Neural cell (in vitro differentiated cells): ENCODE data around the gene SEMA4F. TPM values are rescaled to one million over a fixed set of nuclear protein-coding genes. Genes with fewer than 3 reads are reported as not detected.

Source experiments
- H2AFZ ChIP-seq: fragments of 200-600, 300-800 bp; sonication (generic), shearing (Covaris generic); 2 replicates; pipeline ENCODE4 v1.6.0; 2014; ENCODE audit warnings: low read depth, mild to moderate bottlenecking, antibody characterized with exemption, low read length, moderate library complexity
- H3F3A ChIP-seq: fragments of 200-600 bp; shearing (Covaris generic); 2 replicates; pipeline ENCODE4 v1.6.1; 2016; ENCODE audit warnings: mild to moderate bottlenecking, moderate library complexity, mixed read lengths, antibody characterized with exemption, low read length; ENCODE audit not compliant: insufficient read depth, poor library complexity, severe bottlenecking
- H3K27ac ChIP-seq: fragments of 200-600, 300-800 bp; sonication (generic), shearing (Covaris generic); 2 replicates; pipeline ENCODE4 v1.5.1; 2014; ENCODE audit warnings: mild to moderate bottlenecking, low read length, moderate library complexity
- H3K27me3 ChIP-seq: fragments of 300-800, 200-600 bp; sonication (generic), shearing (Covaris generic); 2 replicates; pipeline ENCODE4 v1.6.0; 2014; ENCODE audit warnings: mild to moderate bottlenecking, low read depth, low read length, moderate library complexity; ENCODE audit not compliant: insufficient read depth
- H3K36me3 ChIP-seq: fragments of 300-800, 200-600 bp; sonication (generic), shearing (Covaris generic); 2 replicates; pipeline ENCODE4 v1.5.1; 2014; ENCODE audit warnings: mild to moderate bottlenecking, antibody characterized with exemption, low read length, moderate library complexity; ENCODE audit not compliant: insufficient read depth
- H3K4me2 ChIP-seq: fragments of 300-800, 200-600 bp; sonication (generic), shearing (Covaris generic); 2 replicates; pipeline ENCODE4 v1.6.0; 2014; ENCODE audit warnings: mild to moderate bottlenecking, low read length
- H3K4me3 ChIP-seq: fragments of 300-800, 200-600 bp; sonication (generic), shearing (Covaris generic); 2 replicates; pipeline ENCODE4 v1.5.1; 2014; ENCODE audit warnings: mild to moderate bottlenecking, low read length, moderate library complexity
- H3K79me2 ChIP-seq: fragments of 200-600 bp; shearing (Covaris generic); replicated peaks from 2 replicates; pipeline ENCODE4 v1.6.0; 2014; ENCODE audit warnings: mild to moderate bottlenecking, low read length, moderate library complexity; ENCODE audit not compliant: insufficient read depth
- H3K9ac ChIP-seq: fragments of 300-800, 200-600 bp; sonication (generic), shearing (Covaris generic); 2 replicates; pipeline ENCODE4 v1.6.1; 2016; ENCODE audit warnings: mild to moderate bottlenecking, low read length, mixed read lengths
- H3K9me2 ChIP-seq: fragments of 200-600 bp; shearing (Covaris generic); 2 replicates; pipeline ENCODE4 v1.6.1; 2016; ENCODE audit warnings: mild to moderate bottlenecking, low read length, mixed read lengths; ENCODE audit not compliant: insufficient read depth
- H3K9me3 ChIP-seq: fragments of 200-600, 300-800 bp; sonication (generic), shearing (Covaris generic); 2 replicates; pipeline ENCODE4 v1.6.1; 2016; ENCODE audit warnings: mild to moderate bottlenecking, mixed run types, low read length, moderate library complexity, mixed read lengths
- H4K20me1 ChIP-seq: fragments of 200-600 bp; shearing (Covaris generic); 2 replicates; pipeline ENCODE4 v1.6.1; 2016; ENCODE audit warnings: mild to moderate bottlenecking, mixed run types; ENCODE audit not compliant: insufficient read depth
- EP300 ChIP-seq: fragments of 450-650 bp; conservative IDR thresholded peaks from 2 replicates; pipeline ENCODE4 v1.6.1; 2014; ENCODE audit warnings: antibody characterized with exemption, mild to moderate bottlenecking, moderate library complexity; ENCODE audit not compliant: poor library complexity, severe bottlenecking
- EZH2 ChIP-seq: fragments of 200-600, 300-800 bp; shearing (Covaris generic), sonication (generic); IDR thresholded peaks from 2 replicates; pipeline ENCODE4 v1.6.1; 2014; ENCODE audit warnings: antibody characterized with exemption, low read length, borderline replicate concordance, mild to moderate bottlenecking; ENCODE audit not compliant: insufficient read depth, poor library complexity, severe bottlenecking
- MXI1 ChIP-seq: fragments of 450-650 bp; conservative IDR thresholded peaks from 2 replicates; pipeline ENCODE4 v1.6.1; 2014; ENCODE audit warnings: antibody characterized with exemption, mild to moderate bottlenecking; ENCODE audit not compliant: poor library complexity, severe bottlenecking
- POLR2AphosphoS5 ChIP-seq: IDR thresholded peaks from 2 replicates; pipeline ENCODE4 v1.6.1; 2012
- RAD21 ChIP-seq: fragments of 450-650 bp; conservative IDR thresholded peaks from 2 replicates; pipeline ENCODE4 v1.6.1; 2014; ENCODE audit warnings: antibody characterized with exemption, mild to moderate bottlenecking, moderate library complexity
- SMC3 ChIP-seq: fragments of 450-650 bp; conservative IDR thresholded peaks from 2 replicates; pipeline ENCODE4 v1.6.1; 2014; ENCODE audit warnings: antibody characterized with exemption, mild to moderate bottlenecking, moderate library complexity; ENCODE audit not compliant: poor library complexity
- TAF1 ChIP-seq: IDR thresholded peaks from 2 replicates; pipeline ENCODE4 v1.6.1; 2012; ENCODE audit warnings: low read depth
- polyA plus RNA-seq: library from polyadenylated mRNA; depleted of rRNA; stranded (reverse); fragments of >200 nt; gene quantifications from 2 replicates; pipeline ENCODE4 v1.2.3, GENCODE V29; 2014
- TF ChIP-seq, protein P1 (sequence below): fragments of 450-650 bp; IDR thresholded peaks from 2 replicates; pipeline ENCODE4 v1.5.1; 2014; ENCODE audit warnings: antibody characterized with exemption, mild to moderate bottlenecking, moderate library complexity; ENCODE audit not compliant: poor library complexity, severe bottlenecking
- TF ChIP-seq, protein P2 (sequence below): IDR thresholded peaks from 2 replicates; pipeline ENCODE4 v1.6.1; 2012; ENCODE audit warnings: borderline replicate concordance

Gene SEMA4F
- polyA plus RNA-seq, 1 donor from 2014 or later: 18.2 TPM

DNA sequence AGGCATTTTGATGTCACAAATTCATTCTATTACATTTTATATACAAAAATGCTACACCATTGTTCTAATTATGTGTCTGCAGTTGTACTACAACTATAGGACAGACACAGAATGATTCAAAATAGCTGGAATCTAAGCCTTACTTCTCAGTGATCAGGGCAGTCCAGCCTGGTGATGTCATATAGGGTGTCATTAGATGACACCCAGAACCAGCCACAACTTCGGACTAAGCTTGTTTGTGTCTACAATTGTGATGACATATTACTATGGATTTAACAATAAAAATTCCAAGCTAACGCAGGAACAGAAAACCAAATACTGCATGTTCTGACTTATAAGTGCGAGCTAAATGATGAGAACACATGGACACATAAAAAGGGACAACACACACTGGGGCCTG, 36.9 kb upstream of the SEMA4F start:
- no peak overlapping the region for H3K27ac ChIP-seq
- no peaks in the 10 kb centered on the region for H4K20me1 ChIP-seq
- H3F3A ChIP-seq: peaks cover 3% of the 10 kb centered on the region
- no peaks in the 10 kb centered on the region for H3K36me3 ChIP-seq
- H3K9me2 ChIP-seq: no peaks in the 10 kb centered on the region
- no peak overlapping the region for H3K4me2 ChIP-seq
- no peak overlapping the region for H3K4me3 ChIP-seq
- H3K27me3 ChIP-seq: no peaks in the 10 kb centered on the region
- no peak overlapping the region for H3K9ac ChIP-seq
- TF ChIP-seq, protein P1, sequence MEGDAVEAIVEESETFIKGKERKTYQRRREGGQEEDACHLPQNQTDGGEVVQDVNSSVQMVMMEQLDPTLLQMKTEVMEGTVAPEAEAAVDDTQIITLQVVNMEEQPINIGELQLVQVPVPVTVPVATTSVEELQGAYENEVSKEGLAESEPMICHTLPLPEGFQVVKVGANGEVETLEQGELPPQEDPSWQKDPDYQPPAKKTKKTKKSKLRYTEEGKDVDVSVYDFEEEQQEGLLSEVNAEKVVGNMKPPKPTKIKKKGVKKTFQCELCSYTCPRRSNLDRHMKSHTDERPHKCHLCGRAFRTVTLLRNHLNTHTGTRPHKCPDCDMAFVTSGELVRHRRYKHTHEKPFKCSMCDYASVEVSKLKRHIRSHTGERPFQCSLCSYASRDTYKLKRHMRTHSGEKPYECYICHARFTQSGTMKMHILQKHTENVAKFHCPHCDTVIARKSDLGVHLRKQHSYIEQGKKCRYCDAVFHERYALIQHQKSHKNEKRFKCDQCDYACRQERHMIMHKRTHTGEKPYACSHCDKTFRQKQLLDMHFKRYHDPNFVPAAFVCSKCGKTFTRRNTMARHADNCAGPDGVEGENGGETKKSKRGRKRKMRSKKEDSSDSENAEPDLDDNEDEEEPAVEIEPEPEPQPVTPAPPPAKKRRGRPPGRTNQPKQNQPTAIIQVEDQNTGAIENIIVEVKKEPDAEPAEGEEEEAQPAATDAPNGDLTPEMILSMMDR: no peak
- TF ChIP-seq POLR2AphosphoS5 (no peak), EP300 (no peak), RAD21 (no peak), SMC3 (no peak), MXI1 (no peak), TAF1 (no peak), EZH2 (no peak)
- TF ChIP-seq, protein P2, sequence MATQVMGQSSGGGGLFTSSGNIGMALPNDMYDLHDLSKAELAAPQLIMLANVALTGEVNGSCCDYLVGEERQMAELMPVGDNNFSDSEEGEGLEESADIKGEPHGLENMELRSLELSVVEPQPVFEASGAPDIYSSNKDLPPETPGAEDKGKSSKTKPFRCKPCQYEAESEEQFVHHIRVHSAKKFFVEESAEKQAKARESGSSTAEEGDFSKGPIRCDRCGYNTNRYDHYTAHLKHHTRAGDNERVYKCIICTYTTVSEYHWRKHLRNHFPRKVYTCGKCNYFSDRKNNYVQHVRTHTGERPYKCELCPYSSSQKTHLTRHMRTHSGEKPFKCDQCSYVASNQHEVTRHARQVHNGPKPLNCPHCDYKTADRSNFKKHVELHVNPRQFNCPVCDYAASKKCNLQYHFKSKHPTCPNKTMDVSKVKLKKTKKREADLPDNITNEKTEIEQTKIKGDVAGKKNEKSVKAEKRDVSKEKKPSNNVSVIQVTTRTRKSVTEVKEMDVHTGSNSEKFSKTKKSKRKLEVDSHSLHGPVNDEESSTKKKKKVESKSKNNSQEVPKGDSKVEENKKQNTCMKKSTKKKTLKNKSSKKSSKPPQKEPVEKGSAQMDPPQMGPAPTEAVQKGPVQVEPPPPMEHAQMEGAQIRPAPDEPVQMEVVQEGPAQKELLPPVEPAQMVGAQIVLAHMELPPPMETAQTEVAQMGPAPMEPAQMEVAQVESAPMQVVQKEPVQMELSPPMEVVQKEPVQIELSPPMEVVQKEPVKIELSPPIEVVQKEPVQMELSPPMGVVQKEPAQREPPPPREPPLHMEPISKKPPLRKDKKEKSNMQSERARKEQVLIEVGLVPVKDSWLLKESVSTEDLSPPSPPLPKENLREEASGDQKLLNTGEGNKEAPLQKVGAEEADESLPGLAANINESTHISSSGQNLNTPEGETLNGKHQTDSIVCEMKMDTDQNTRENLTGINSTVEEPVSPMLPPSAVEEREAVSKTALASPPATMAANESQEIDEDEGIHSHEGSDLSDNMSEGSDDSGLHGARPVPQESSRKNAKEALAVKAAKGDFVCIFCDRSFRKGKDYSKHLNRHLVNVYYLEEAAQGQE: no peak
- H3K79me2 ChIP-seq: no peaks in the 10 kb centered on the region
- H2AFZ ChIP-seq: no peak overlapping the region
- H3K9me3 ChIP-seq: no peaks in the 10 kb centered on the region

DNA sequence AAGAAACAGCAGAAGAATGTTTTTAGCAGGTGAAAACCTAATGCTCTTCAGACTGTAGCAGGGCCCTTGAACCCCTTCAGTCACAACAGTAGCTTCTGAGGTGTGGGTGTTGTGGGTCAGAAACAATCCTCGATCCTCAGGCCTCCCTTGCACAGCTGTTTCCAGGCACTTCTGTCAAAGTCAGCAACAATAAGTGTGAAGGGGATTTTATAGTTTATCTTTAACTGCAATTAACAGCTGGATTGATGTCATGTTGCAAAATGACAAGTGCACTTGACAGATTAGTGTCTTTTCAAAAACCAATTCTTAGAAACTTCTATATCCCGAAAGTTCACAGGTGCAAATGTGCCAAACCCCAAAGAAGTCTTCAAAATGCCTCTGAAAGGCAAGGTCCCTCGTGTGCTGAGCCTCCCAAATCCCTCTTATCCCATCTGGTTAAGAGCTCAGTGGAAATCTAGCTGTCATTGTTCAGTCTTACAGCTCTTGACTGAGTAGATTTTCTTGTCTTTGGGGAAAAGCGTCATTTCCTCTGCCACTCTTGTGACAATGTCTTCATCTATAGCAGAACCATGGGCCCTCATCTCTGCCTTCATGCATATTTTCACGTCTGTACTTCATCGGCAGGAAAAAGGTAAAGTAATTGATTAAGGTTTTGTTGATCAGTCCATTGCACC, 35.5 kb upstream of the SEMA4F start:
- peak overlapping the region; percentile 34 for H3K9ac ChIP-seq
- H3K9me3 ChIP-seq: no peaks in the 10 kb centered on the region
- peak overlapping the region; percentile 40 for H3K4me3 ChIP-seq
- TF ChIP-seq POLR2AphosphoS5 (no peak), EP300 (peak; percentile 90), EZH2 (no peak)
- TF ChIP-seq, protein P2: peak; percentile 43
- peak overlapping the region; percentile 22 for H3K4me2 ChIP-seq
- H4K20me1 ChIP-seq: no peaks in the 10 kb centered on the region
- H3K79me2 ChIP-seq: no peaks in the 10 kb centered on the region
- H3K27ac ChIP-seq: peak overlapping the region; percentile 80
- no peaks in the 10 kb centered on the region for H3K27me3 ChIP-seq
- H3K9me2 ChIP-seq: no peaks in the 10 kb centered on the region
- no peak overlapping the region for H2AFZ ChIP-seq
- H3F3A ChIP-seq: peaks cover 3% of the 10 kb centered on the region
- no peaks in the 10 kb centered on the region for H3K36me3 ChIP-seq
